ENCODE data around the gene NTNG2. TPM values are rescaled to one million over a fixed set of nuclear protein-coding genes. Genes with fewer than 3 reads are reported as not detected.
"Not testable (repeated sequence)": the region's sequence is repeated elsewhere in the genome, so short reads cannot be mapped to it uniquely, and the experiment has no call there.

The NTNG2 gene
- total and polyA plus RNA-seq, 7 donors: 0.01 to 1.3 (median 0.20) TPM

- Histone ChIP-seq H3K4me3 (no peak overlapping the region), H3K36me3 (ENCODE audit: insufficient read depth in 1 of 2, low read depth in 1 of 2) (peaks cover 10 to 89% of the 10 kb centered on the region in 2 donors), H3K9me3 (no peaks in the 10 kb centered on the region), H3K27ac (no peak overlapping the region), H3K27me3 (ENCODE audit: insufficient read depth in 3 of 3, low read length in 2 of 3) (no peaks in the 10 kb centered on the region), H3K4me1 (peaks cover 7% of the 10 kb centered on the region)
- intact Hi-C loops (cut with DNase I): no loop called here
- 70 to 83% (median 76%) methylated on average over 3 of the region's 3 CpGs for WGBS, 3 donors
- no peak for DNase-seq
- TF ChIP-seq CTCF (IDR thresholded peaks at IDR 0.05): no peak
- ATAC-seq: no peak
Observed at GRCh38 chr9:132266017-132266416, 104.2 kb downstream of the NTNG2 start.

GRCh38 chr9:132267660-132268059 is 105.8 kb downstream of the NTNG2 start:
- WGBS, 3 donors: 84 to 90% (median 88%) methylated on average over 3 of the region's 3 CpGs
- no peaks in the 10 kb centered on the region for H3K27me3 ChIP-seq (ENCODE audit: insufficient read depth in 3 of 3, low read length in 2 of 3)
- no peak for TF ChIP-seq CTCF (IDR thresholded peaks at IDR 0.05)
- H3K27ac ChIP-seq: no peak overlapping the region
- ATAC-seq: no peak
- peaks cover 10 to 93% of the 10 kb centered on the region in 2 donors for H3K36me3 ChIP-seq (ENCODE audit: insufficient read depth in 1 of 2, low read depth in 1 of 2)
- no peak overlapping the region for H3K4me3 ChIP-seq
- intact Hi-C loops (cut with DNase I): no loop called here
- DNase-seq: no peak
- peaks cover 7% of the 10 kb centered on the region for H3K4me1 ChIP-seq
- H3K9me3 ChIP-seq: no peaks in the 10 kb centered on the region

- peaks cover 10 to 93% of the 10 kb centered on the region in 2 donors for H3K36me3 ChIP-seq (ENCODE audit: insufficient read depth in 1 of 2, low read depth in 1 of 2)
- H3K27ac ChIP-seq: peak overlapping the region; percentile 67
- peak; percentile 54 to 72 for DNase-seq
- no peak overlapping the region for H3K4me3 ChIP-seq
- no peaks in the 10 kb centered on the region for H3K9me3 ChIP-seq
- intact Hi-C loops (cut with DNase I): no loop called here
- TF ChIP-seq CTCF (IDR thresholded peaks at IDR 0.05): peak; percentile 86
- WGBS, 3 donors: 50 to 58% (median 52%) methylated on average over 10 of the region's 10 CpGs
- ATAC-seq: peak; percentile 52 to 76 (median 61)
- no peaks in the 10 kb centered on the region for H3K27me3 ChIP-seq (ENCODE audit: insufficient read depth in 3 of 3, low read length in 2 of 3)
- H3K4me1 ChIP-seq: no peaks in the 10 kb centered on the region
Observed at GRCh38 chr9:132268725-132269352, 107.0 kb downstream of the NTNG2 start.

- H3K36me3 ChIP-seq (ENCODE audit: insufficient read depth in 1 of 2, low read depth in 1 of 2): peaks cover 9 to 93% of the 10 kb centered on the region in 2 donors
- H3K4me3 ChIP-seq; H3K9me3 ChIP-seq; DNase-seq; H3K4me1 ChIP-seq; intact Hi-C loops (cut with DNase I); H3K27me3 ChIP-seq (ENCODE audit: insufficient read depth in 3 of 3, low read length in 2 of 3): not testable (repeated sequence)
- H3K27ac ChIP-seq: peak overlapping the region; percentile 67
- 72 to 85% (median 74%) methylated on average over 10 to 11 of the region's 16 CpGs for WGBS, 3 donors
- peak; percentile 34 to 40 (median 40) for ATAC-seq
Observed at GRCh38 chr9:132269704-132270516, 108.1 kb downstream of the NTNG2 start.

GRCh38 chr9:132274861-132275260 is 113.0 kb downstream of the NTNG2 start:
- intact Hi-C loops (cut with DNase I): no loop called here
- TF ChIP-seq CTCF (IDR thresholded peaks at IDR 0.05): no peak
- Histone ChIP-seq H3K4me1 (no peaks in the 10 kb centered on the region), H3K27ac (no peak overlapping the region), H3K27me3 (ENCODE audit: insufficient read depth in 3 of 3, low read length in 2 of 3) (no peaks in the 10 kb centered on the region), H3K4me3 (no peak overlapping the region), H3K9me3 (no peaks in the 10 kb centered on the region), H3K36me3 (ENCODE audit: insufficient read depth in 1 of 2, low read depth in 1 of 2) (peaks cover 6 to 98% of the 10 kb centered on the region in 2 donors)
- WGBS, 3 donors: 89 to 96% (median 93%) methylated on average over 2 of the region's 2 CpGs
- DNase-seq (no peak), ATAC-seq (no peak)

All from psoas muscle (tissue), 8 donors.